Effector memory CD4-positive, alpha-beta T cell (primary cell): ENCODE data around the gene RASD2.
A peak's percentile ranks its signal among the peaks of the same experiment; 100 is the strongest.
"Not testable (repeated sequence)": the region's sequence is repeated elsewhere in the genome, so short reads cannot be mapped to it uniquely, and the experiment has no call there.

Experiments
- DNase-seq, 3 donors: peaks; one replicate each; pipeline ENCODE4 v3.0.0-alpha.2; 2020
- H3K27ac ChIP-seq: 2 replicates; pipeline ENCODE4 v1.7.0; 2013; ENCODE audit warnings: mild to moderate bottlenecking, low read length, moderate library complexity; ENCODE audit not compliant: insufficient read depth, poor library complexity, severe bottlenecking
- H3K27me3 ChIP-seq: replicated peaks from 2 replicates; pipeline ENCODE4 v1.7.0; 2013; ENCODE audit warnings: mild to moderate bottlenecking, low read length; ENCODE audit not compliant: insufficient read depth, control insufficient read depth, poor library complexity, severe bottlenecking
- H3K36me3 ChIP-seq: 2 replicates; pipeline ENCODE4 v1.7.0; 2013; ENCODE audit warnings: mild to moderate bottlenecking, low read length, moderate library complexity; ENCODE audit not compliant: control insufficient read depth, insufficient read depth
- H3K4me1 ChIP-seq: 2 replicates; pipeline ENCODE4 v1.7.0; 2013; ENCODE audit warnings: low read length, mild to moderate bottlenecking; ENCODE audit not compliant: control insufficient read depth, insufficient read depth, poor library complexity, severe bottlenecking
- H3K4me3 ChIP-seq: 2 replicates; pipeline ENCODE4 v1.7.0; 2013; ENCODE audit warnings: low read length, low read depth, mild to moderate bottlenecking; ENCODE audit not compliant: insufficient read depth, poor library complexity, severe bottlenecking
- H3K9me3 ChIP-seq: 2 replicates; pipeline ENCODE4 v1.7.0; 2013; ENCODE audit warnings: mild to moderate bottlenecking, low read length, moderate library complexity; ENCODE audit not compliant: control insufficient read depth
- total RNA-seq, 3 donors: gene quantifications; one replicate each; lab custom pipeline; 2026; lab: John Stamatoyannopoulos, UW

Gene RASD2, protein sequence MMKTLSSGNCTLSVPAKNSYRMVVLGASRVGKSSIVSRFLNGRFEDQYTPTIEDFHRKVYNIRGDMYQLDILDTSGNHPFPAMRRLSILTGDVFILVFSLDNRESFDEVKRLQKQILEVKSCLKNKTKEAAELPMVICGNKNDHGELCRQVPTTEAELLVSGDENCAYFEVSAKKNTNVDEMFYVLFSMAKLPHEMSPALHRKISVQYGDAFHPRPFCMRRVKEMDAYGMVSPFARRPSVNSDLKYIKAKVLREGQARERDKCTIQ
- 0.26 to 1.4 (median 1.2) reads per million in 3 donors for total RNA-seq

DNA sequence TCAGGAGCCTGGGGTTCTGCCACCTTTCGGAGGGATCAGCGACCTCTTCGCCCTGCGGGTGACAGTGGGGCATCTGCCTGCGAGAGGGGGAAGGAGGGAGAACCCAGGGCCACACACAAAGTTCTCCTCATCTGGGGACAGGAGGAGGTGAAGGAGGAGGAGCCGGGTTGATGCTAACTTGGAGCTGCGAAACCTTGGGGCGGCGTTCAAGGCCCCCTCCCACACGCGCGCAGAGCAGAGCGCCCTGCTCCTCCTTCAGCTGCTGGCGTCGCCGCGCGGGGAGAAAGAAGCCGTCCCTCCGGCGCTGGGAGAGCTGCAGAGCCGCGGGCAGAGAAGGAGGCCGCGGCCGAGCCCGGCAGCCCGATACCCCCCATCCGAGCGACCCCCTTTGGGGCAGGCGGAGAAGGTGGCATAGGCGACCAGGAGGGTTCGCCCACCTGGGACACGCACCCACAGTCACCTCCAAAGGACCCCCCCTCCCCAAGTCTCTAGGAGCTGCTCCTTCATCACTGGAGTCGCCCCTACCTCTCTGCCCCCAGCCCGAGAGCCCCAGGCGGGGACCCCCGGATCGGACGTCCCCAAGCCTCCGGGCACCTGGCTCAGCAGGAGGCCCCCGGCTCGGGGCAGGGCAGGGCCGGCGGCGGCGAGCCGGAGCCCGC lies at the start of gene RASD2:
RASD2 (plus strand) TSS at position 237 of the 659 bp plus-strand sequence. CDS start 5,979 bp downstream, outside the sequence.
- peak in 1 of 3 donors; percentile 15 for DNase-seq
- no peaks in the 10 kb centered on the region for H3K36me3 ChIP-seq
- no peaks in the 10 kb centered on the region for H3K9me3 ChIP-seq
- peaks cover 14% of the 10 kb centered on the region for H3K4me1 ChIP-seq
- H3K27ac ChIP-seq = no peak within 1 kb of the TSS
- peaks cover 19% of the 10 kb centered on the region for H3K27me3 ChIP-seq
- H3K4me3 ChIP-seq = peak within 1 kb of the TSS; percentile 48

DNA sequence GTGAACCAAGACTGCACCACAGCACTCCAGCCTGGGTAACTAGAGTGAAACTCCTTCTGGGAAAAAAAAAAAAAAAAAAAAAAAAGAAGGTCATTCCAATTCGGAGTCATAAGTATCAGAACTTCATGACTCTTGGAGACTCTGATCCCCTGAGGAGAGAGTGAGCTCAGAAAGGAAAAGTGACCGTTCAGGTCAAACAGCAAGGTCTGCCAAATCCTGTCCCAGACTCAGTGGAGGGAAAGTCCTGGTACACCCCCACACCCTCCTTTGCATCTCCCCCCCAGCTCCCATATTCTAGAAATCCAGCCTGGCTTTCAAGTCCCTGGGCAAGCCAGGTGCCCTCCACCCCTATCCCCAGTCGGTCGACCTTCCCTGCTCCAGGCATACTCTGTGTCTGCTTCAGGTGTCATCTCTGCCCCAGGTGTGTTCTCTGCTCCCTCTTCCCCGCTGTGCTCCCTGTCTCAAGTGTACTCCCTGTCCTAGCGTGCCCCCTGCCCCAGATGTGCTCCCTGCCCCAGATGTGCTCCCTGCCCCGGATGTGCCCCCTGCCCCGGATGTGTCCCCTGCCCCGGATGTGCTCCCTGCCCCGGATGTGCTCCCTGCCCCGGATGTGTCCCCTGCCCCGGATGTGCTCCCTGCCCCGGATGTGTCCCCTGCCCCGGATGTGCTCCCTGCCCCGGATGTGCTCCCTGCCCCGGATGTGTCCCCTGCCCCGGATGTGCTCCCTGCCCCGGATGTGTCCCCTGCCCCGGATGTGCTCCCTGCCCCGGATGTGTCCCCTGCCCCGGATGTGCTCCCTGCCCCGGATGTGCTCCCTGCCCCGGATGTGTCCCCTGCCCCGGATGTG lies 49.3 kb upstream of the RASD2 start:
- not testable (repeated sequence) for H3K4me3 ChIP-seq, H3K36me3 ChIP-seq, H3K27ac ChIP-seq, H3K27me3 ChIP-seq, DNase-seq, H3K9me3 ChIP-seq, H3K4me1 ChIP-seq

DNA sequence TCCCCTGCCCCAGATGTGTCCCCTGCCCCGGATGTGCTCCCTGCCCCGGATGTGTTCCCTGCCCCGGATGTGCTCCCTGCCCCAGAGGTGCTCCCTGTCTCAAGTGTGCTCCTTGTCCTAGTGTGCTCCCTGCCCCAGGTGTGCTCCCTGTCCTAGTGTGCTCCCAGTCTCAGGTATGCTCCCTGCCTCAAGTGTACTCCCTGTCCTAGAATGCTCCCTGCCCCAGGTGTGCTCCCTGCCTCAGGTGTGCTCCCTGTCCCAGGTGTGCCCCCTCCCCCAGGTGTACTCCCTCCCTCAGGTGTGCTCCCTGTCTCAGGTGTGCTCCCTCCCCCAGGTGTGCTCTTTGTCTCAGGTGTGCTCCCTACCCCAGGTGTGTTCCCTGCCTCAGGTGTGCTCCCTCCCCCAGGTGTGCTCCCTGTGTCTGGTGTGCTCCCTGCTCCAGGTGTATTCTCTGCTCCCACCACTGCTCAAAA lies 48.7 kb upstream of the RASD2 start:
- Histone ChIP-seq H3K4me3 (no peak overlapping the region), H3K36me3 (no peaks in the 10 kb centered on the region), H3K4me1 (no peaks in the 10 kb centered on the region), H3K9me3 (no peaks in the 10 kb centered on the region), H3K27ac (no peak overlapping the region), H3K27me3 (no peaks in the 10 kb centered on the region)
- DNase-seq = no peak

DNA sequence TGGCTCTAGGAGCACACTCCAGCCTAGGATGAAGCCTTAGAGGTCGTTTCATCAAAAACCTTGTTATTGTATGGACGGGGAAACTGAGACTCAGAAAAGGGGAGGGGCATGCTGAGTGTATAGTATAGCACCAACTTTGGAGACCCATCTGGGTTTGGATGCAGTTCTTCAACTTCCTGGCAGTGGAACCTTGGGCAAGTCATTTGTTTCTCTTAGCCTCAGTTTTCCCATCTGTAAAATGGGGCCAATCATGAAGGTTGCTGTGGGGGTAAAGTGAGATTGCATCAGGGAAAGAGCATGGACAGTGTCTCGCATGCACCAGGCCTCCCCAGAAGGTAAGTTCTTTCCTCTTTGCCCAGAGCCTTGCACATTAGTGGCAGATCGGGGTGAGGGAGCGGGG lies 47.6 kb upstream of the RASD2 start:
- Histone ChIP-seq H3K36me3 (no peaks in the 10 kb centered on the region), H3K27me3 (no peaks in the 10 kb centered on the region)

DNA sequence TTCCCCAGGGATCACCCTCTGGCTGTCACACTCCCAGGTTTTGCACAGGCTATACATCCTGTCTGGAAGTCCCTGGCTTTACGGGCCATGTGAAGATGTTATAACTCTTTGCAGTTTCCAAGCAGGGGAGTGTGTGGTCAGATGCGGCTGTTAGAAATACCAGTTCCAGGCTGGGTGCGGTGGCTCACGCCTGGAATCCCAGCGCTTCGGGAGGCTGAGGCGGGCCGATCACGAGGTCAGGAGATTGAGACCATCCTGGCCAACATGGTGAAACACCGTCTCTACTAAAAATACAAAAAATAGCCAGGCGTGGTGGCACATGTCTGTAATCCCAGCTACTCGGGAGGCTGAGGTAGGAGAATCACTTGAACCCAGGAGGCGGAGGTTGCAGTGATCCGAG lies 44.9 kb upstream of the RASD2 start:
- H3K36me3 ChIP-seq, H3K27ac ChIP-seq, H3K4me3 ChIP-seq, H3K9me3 ChIP-seq, H3K4me1 ChIP-seq, H3K27me3 ChIP-seq, DNase-seq: not testable (repeated sequence)

More for the DNA sequence above, 47.6 kb upstream of the RASD2 start:
- no peak for DNase-seq
- no peaks in the 10 kb centered on the region for H3K9me3 ChIP-seq
- H3K27ac ChIP-seq = no peak overlapping the region
- no peaks in the 10 kb centered on the region for H3K4me1 ChIP-seq
- H3K4me3 ChIP-seq = no peak overlapping the region

DNA sequence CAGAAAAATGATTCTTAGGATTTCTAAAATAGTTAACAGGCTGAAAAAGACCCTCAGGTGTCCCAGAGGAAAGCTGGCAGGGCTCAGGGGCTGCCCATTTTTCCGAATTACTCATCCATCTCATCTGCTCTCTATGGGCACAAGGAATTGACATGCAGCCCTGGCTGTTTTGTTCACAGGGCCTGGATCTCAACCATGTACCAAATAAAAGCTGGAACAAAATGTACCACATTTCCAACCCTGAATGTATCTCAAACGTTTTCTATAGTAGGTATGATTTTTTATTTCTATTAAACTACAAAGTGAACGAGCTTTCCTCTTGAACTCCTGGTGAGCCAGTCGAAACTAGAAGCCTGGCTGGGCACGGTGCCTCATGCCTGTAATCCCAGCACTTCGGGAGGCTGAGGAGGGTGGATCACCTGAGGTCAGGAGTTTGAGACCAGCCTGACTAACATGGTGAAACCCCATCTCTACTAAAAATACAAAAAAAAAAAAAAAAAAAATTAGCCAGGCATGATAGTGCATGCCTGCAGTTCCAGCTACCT lies 43.8 kb upstream of the RASD2 start:
- Histone ChIP-seq H3K36me3 (no peaks in the 10 kb centered on the region), H3K4me1 (no peaks in the 10 kb centered on the region), H3K9me3 (no peaks in the 10 kb centered on the region), H3K27ac (no peak overlapping the region), H3K27me3 (no peaks in the 10 kb centered on the region), H3K4me3 (no peak overlapping the region)
- no peak for DNase-seq

DNA sequence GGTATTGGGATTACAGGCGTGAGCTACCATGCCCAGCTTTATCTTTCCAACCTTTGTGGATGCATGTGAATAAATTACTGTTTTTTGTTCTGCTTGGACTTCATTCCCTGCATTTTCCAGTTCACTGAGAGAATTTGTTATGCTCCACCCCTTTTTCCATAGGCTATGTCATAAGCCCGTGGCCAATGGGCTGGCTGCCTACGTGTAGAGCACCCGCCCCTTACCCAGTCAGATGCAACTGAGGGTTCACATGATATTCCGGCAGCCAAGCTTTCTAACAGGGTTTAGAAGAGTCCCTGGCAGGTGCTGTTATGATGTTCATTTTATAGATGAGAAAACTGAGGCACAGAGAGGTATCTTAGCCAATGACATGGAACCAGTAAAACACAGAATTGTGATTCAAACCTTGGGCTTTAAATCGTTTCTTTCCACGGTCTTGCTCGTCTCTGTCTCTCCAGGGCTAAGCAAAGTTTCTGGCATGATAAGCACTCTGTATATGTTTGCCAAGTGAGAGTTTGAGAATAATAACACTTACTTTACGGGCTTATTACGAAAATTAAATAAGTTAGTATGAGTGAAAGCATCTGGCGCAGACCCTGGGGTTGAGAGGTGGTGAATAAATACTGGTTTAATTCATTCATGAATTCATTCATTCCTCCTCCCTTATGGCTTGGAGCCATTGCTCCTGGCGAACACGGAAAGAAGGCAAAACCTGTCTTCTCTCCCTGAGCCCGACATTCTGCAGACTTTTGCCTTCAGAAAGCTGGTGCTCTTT lies 42.4 kb upstream of the RASD2 start:
- Histone ChIP-seq H3K4me3 (no peak overlapping the region), H3K36me3 (no peaks in the 10 kb centered on the region), H3K4me1 (no peaks in the 10 kb centered on the region), H3K9me3 (no peaks in the 10 kb centered on the region), H3K27ac (no peak overlapping the region), H3K27me3 (no peaks in the 10 kb centered on the region)
- DNase-seq = no peak

DNA sequence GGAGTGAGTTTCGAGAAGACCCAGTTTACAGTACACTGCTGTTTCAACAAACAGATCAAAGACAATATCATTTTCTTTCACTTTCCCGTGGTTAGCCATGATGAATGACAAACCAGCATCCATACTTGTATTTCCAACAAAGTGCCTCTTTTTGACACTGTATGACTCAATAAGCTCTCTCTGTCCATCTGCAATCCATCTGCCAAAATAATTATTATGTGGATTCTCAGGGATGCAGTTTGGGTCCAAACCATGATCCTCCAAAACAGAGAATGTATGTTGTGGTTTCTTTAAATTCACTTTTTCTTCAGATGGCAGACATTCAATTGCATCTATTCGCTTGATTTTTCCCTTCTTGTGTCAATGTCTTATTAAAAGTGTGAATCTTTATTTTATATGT lies 37.8 kb upstream of the RASD2 start:
- Histone ChIP-seq H3K27ac (no peak overlapping the region), H3K4me1 (no peaks in the 10 kb centered on the region), H3K9me3 (no peaks in the 10 kb centered on the region), H3K36me3 (no peaks in the 10 kb centered on the region), H3K27me3 (no peaks in the 10 kb centered on the region), H3K4me3 (no peak overlapping the region)
- no peak for DNase-seq

DNA sequence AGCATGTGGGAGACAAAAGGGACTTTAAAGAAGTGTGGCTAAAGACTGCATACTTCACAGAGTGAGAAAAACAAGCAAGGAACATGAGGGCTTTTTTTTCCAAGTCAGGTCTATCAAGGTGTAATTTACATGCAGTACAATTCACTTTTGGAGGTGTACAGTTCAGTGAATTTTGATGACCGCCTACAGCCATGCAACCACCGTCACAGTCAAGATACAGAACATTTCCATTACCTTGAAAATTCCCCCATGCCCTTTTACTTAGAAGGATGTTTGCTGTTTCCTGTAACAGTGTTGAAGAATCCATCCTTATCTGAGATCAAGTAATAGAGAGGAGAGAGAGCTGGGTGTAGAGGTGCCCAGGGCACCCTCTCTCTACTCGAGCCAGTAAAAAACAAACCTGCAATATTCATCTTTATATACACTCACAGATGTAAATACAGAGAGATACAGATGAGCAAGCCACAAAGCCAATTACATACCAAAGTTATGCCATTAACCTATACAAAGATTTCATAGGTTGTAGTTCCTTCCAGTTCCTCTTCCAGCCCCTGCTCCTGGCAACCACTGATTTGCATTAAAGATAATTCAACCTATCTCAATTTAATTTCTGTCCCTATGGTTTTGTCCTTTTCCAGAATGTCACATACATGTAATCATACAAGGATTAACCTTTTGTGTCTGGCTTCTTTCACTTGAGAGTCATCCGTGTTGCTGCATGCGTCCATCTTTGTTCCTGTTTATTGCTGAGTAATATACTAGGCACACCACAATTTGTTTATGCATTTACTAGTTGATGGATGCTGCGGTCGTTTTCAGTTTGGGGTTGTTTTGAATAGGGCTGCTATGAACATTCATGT lies 35.0 kb upstream of the RASD2 start:
- Histone ChIP-seq H3K4me1 (no peaks in the 10 kb centered on the region), H3K36me3 (no peaks in the 10 kb centered on the region), H3K9me3 (no peaks in the 10 kb centered on the region), H3K4me3 (no peak overlapping the region), H3K27ac (no peak overlapping the region), H3K27me3 (no peaks in the 10 kb centered on the region)
- DNase-seq = no peak
